ENCODE results near the gene ZBTB39.

DNA sequence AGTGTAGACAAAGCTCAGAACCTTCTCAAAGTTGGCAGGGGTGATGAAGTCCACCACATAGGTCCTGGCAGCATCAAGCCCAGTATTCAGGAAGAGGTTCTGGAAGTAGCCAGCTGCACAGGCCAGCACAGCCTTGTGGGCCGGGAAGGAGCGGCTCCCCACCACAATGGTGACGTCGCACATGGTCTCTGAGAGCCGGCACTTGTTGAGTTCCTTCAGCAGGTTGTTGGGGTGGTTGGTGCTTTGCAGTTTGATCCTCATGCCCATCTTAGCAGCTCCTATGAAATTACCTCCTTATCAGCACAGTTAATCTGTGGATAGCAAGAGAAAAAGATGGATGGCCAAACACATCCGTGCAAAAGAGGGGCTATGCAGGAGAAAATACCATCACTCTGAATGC, 1.7 kb downstream of the ZBTB39 start:
- no peak for TF ChIP-seq TCF12 (IDR thresholded peaks at IDR 0.05; ENCODE audit: low read depth)
- TF ChIP-seq, protein P1, sequence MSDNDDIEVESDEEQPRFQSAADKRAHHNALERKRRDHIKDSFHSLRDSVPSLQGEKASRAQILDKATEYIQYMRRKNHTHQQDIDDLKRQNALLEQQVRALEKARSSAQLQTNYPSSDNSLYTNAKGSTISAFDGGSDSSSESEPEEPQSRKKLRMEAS (IDR thresholded peaks at IDR 0.05): no peak
- no peak for TF ChIP-seq EP300 (IDR thresholded peaks at IDR 0.05; ENCODE audit: borderline replicate concordance)
